Type B pancreatic cell (in vitro differentiated cells): ENCODE data around the gene ORM1. TPM values are rescaled to one million over a fixed set of nuclear protein-coding genes. Genes with fewer than 3 reads are reported as not detected.

Experiments used
- DNase-seq: peaks from one replicate; pipeline ENCODE4 v3.0.0; 2021; ENCODE audit warnings: mixed read lengths; ENCODE audit not compliant: unreplicated experiment; ENCODE audit errors: extremely low spot score
- H3K27ac Mint-ChIP-seq: 2 replicates; pipeline ENCODE4 v1.8.0; 2021; ENCODE audit warnings: mild to moderate bottlenecking, mixed read lengths
- H3K27me3 Mint-ChIP-seq: 2 replicates; pipeline ENCODE4 v1.8.0; 2021; ENCODE audit warnings: mixed read lengths
- H3K36me3 Mint-ChIP-seq: 2 replicates; pipeline ENCODE4 v1.8.0; 2021; ENCODE audit warnings: mixed read lengths
- H3K4me1 Mint-ChIP-seq: one replicate; pipeline ENCODE4 v1.8.0; 2021; ENCODE audit warnings: mixed read lengths; ENCODE audit not compliant: unreplicated experiment
- H3K4me3 Mint-ChIP-seq: 2 replicates; pipeline ENCODE4 v1.8.0; 2021; ENCODE audit warnings: mild to moderate bottlenecking, mixed read lengths
- H3K9me3 Mint-ChIP-seq: 2 replicates; pipeline ENCODE4 v1.8.0; 2021; ENCODE audit warnings: mixed read lengths
- CTCF ChIP-seq: fragments of 200-600 bp; sonication (generic); conservative IDR thresholded peaks from 2 replicates; pipeline ENCODE4 v1.5.0; 2021; ENCODE audit warnings: antibody characterized with exemption, mild to moderate bottlenecking
- total RNA-seq: library from RNA; stranded (reverse); gene quantifications from 2 replicates; pipeline ENCODE4 v1.2.1, GENCODE V29; 2021; ENCODE audit warnings: low replicate concordance

The ORM1 gene
- total RNA-seq, 1 donor from 2014 or later = 0.65 TPM

GRCh38 chr9:114367366-114367765 lies 44.5 kb downstream of the ORM1 start:
- Mint-ChIP-seq H3K4me1 (no peaks in the 10 kb centered on the region), H3K27me3 (no peaks in the 10 kb centered on the region), H3K36me3 (peaks cover 8% of the 10 kb centered on the region), H3K4me3 (no peak overlapping the region), H3K9me3 (no peaks in the 10 kb centered on the region), H3K27ac (no peak overlapping the region)
- DNase-seq = no peak
- no peak for TF ChIP-seq CTCF

GRCh38 chr9:114367772-114368569 lies 45.1 kb downstream of the ORM1 start:
- H3K4me1 Mint-ChIP-seq = no peaks in the 10 kb centered on the region
- H3K4me3 Mint-ChIP-seq = no peak overlapping the region
- peaks cover 8% of the 10 kb centered on the region for H3K36me3 Mint-ChIP-seq
- no peaks in the 10 kb centered on the region for H3K27me3 Mint-ChIP-seq
- no peaks in the 10 kb centered on the region for H3K9me3 Mint-ChIP-seq
- H3K27ac Mint-ChIP-seq = no peak overlapping the region
- no peak for TF ChIP-seq CTCF
- no peak for DNase-seq

- no peak for TF ChIP-seq CTCF
- H3K9me3 Mint-ChIP-seq = no peaks in the 10 kb centered on the region
- no peak overlapping the region for H3K4me3 Mint-ChIP-seq
- no peaks in the 10 kb centered on the region for H3K27me3 Mint-ChIP-seq
- DNase-seq = no peak
- H3K36me3 Mint-ChIP-seq = peaks cover 8% of the 10 kb centered on the region
- no peak overlapping the region for H3K27ac Mint-ChIP-seq
- H3K4me1 Mint-ChIP-seq = no peaks in the 10 kb centered on the region
Measured at GRCh38 chr9:114369216-114370130, 46.6 kb downstream of the ORM1 start.

GRCh38 chr9:114370251-114370967 lies 47.5 kb downstream of the ORM1 start:
- H3K27ac Mint-ChIP-seq = no peak overlapping the region
- no peak for TF ChIP-seq CTCF
- H3K4me3 Mint-ChIP-seq = no peak overlapping the region
- no peaks in the 10 kb centered on the region for H3K4me1 Mint-ChIP-seq
- no peaks in the 10 kb centered on the region for H3K9me3 Mint-ChIP-seq
- peaks cover 5% of the 10 kb centered on the region for H3K36me3 Mint-ChIP-seq
- no peaks in the 10 kb centered on the region for H3K27me3 Mint-ChIP-seq
- DNase-seq = no peak

GRCh38 chr9:114370968-114371320 lies 48.0 kb downstream of the ORM1 start:
- H3K27me3 Mint-ChIP-seq = no peaks in the 10 kb centered on the region
- no peak overlapping the region for H3K4me3 Mint-ChIP-seq
- H3K27ac Mint-ChIP-seq = no peak overlapping the region
- TF ChIP-seq CTCF = no peak
- H3K4me1 Mint-ChIP-seq = no peaks in the 10 kb centered on the region
- peaks cover 5% of the 10 kb centered on the region for H3K36me3 Mint-ChIP-seq
- no peaks in the 10 kb centered on the region for H3K9me3 Mint-ChIP-seq
- DNase-seq = no peak
